ENCODE results near the gene ABCA1.
"Not testable (repeated sequence)": the region's sequence is repeated elsewhere in the genome, so short reads cannot be mapped to it uniquely, and the experiment has no call there.

The ABCA1 gene

DNA sequence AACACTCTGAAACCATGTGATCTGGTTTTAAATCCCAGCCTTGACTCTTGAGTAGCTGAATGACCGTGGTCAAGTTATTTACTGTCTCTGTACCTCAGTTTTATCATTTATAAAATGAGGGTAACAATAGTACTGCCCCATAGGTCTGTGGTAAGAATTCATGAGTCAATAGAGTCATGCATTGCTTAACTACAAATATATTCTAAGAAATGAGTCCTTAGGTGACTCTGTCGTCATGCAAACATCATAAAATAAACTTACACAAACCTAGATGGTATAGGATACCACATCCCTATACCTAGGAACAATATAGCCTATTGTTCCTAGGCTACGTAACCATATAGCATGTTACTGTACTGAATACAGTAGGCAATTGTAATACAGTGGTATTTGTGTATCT is 20.3 kb upstream of the ABCA1 start:
- DNase-seq: no peak

DNA sequence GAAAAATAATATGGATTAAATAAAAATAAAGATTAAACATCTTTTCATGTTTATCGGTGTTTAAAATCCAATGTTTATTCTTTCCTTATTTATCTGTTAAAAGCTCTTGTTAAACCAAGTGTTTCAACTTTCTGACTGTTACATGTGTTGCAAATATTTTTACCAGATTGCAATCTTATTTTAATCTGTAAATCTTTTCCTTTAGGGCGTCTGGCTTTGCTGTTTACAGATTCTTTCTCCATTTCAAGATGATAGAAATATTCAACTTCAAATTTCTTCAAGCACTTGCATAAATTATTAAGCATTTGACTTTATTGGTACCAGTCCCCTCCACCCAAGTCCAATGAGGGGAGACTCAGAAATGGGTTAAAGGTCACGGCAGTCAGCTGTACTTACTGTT is 16.9 kb upstream of the ABCA1 start:
- no peak for DNase-seq

DNA sequence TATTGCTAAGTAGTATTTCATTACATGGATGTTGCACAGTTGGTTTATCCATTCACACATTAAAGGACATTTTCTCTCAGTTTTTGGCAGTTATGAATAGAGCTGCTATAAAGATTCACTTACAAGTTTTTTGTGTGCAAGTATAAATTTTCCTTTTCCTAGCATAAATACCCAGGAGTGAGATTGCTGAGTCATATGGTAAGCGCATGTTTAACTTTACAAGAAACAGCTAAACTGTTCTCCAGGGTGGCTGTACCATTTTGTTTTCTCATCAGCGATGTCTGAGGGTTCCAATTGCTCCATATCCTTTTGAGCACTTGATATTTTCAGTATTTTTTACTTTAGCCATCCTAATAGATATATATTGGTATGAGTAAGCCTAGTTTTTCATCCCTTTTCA is 16.4 kb upstream of the ABCA1 start:
- DNase-seq: no peak

DNA sequence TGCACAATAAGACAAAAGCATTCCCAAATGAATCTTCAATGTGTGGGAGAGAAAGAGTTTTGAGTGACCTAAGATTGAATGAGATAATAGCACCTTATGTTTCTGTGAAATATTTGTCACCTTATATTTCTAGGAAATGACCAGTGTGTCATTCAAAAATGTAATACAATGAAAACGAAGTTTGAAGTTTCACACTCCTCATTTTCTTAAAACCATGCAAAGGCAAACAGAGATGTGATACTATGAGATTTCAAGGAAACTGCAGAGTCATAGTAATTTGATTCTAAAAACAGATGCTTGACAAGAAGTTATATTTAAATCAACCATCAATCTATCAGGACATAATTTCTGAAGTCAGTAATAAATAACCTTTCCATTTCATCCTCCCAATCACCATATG is 13.6 kb upstream of the ABCA1 start:
- no peak for DNase-seq

DNA sequence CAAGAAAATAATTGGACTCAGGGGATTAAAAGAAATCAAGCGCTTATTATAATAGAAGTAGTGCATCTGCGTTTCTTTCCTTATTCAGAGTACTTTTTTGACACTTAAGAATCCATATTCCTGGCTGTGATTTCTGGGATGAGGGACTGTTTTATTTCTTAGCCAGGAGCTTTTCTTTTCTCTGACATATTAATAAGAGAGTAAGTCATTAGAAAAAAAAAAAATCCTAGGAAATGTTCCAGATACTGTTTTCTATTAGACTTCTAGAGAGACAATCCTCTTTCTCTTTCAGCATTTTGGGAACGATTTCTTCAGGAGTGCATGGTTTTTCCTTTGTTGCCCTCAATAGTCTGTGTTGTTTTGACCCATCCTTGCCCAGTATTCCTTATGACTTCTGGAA is 8.3 kb upstream of the ABCA1 start:
- DNase-seq: no peak

DNA sequence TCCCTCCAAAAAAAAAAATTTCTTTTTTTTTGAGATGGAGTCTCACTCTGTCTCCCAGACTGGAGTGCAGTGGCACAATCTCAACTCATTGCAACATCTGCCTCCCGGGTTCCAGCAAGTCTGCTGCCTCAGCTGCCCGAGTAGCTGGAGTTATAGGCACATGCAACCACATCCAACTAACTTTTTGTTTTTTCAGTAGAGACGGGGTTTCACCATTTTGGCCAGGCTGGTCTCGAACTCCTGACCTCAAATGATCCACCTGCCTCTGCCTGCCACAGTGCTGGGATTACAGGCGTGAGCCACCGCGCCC is 7.5 kb upstream of the ABCA1 start:
- DNase-seq: not testable (repeated sequence)

DNA sequence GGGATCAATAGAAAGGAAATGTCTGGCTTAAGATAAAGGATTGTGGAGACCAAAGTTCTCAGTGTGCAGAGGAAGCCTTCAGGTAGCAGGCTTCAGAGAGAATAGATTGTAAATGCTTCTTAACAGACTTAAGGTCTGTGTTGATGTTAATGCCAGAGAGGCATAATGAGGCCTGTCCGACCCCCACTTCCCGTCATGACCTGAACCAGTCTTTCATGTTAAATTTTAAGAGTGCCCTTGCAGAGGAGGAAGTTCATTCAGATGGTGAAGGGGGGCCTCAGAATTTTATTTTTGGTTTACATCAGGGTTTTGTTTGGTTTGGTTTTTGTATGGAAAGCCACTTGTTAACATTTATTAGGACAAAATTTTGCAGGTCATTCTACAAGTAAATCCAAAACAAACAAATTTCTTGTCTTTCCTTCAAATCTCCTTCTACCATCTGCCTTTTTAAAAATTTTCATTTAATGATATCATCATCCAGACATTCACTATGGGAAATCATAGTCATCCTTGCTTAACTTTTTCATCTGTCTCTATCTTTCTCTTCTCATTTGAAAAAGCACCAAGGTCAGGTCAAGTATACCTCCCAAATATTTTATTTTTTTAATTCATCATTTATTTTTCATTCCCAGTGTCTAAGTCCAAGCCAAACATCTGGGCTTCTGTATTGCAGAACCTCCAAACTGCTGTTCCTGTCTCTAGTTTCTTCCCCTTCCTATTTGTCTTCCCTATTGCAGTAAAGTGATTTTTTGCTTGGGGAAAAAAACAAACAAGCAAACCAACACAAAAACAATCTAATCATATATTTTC is 6.9 kb upstream of the ABCA1 start:
- DNase-seq: no peak

DNA sequence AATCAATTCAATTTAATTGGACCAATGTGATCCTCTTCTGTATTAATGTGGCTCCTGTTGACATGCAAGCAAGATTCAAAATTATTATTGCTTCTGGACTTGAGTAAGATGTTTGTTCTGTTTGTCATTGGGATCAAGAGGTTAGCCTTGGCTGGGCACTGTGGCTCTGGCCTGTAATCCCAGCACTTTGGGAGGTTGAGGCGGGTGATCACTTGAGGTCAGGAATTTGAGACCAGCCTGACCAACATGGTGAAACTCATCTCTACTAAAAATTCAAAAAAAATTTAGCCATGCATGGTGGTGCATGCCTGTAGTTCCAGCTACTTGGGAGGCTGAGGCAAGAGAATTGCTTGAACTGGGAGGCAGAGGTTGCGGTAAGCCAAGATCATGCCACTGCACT is 5.1 kb upstream of the ABCA1 start:
- not testable (repeated sequence) for DNase-seq

DNA sequence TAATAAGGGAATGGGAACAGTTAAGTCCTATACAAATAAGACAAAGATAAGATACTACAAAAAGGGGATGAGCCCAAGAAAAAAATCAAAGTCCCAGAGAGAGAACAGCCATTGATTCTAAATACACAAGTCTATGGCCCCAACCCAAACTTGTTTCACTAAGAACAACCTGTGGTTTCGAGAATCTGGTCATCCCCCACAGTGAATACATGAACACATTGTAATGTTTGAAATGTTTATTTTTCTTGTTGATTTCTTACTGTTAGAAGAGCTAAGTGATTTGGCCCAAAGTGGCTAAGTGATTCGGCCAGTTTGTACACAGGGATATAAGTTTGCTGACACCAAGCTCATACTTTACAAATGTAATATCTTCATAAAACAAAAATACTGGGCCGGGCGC is 3.3 kb upstream of the ABCA1 start:
- DNase-seq: no peak

DNA sequence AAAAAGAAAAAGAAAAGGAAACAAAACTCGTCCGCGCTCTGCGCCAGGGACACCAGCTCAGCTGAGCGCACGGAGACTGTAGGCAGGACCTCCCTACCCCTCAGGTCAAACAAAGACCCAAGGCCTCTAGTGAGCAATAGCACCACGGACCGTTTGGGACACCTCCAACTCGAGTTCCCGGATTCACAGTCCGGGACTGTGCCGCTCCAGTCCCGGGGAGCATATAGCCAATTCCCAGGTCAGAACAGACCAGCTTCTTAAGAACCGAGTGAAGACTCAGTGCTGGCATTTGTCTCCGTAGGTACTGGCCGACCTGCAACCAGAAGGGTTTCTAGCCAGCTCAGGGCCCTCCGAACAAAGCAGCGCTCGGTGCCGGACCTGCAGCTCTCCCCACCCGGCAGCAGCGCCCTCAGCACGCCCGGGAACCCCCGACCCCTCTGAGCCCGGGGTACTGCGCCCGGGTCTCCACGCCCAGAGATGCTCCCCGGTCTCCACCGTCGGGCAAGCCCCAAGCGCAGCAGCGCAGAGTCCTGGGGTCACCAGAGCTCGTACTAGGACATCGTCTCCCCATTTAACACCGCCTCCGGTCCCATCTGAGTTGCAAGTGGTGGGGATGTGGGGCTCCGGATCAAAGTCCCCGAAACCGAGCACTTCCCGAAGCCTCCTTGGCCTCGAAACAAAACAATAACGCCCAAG is 591 bp downstream of the ABCA1 start:
- DNase-seq: no peak

DNA sequence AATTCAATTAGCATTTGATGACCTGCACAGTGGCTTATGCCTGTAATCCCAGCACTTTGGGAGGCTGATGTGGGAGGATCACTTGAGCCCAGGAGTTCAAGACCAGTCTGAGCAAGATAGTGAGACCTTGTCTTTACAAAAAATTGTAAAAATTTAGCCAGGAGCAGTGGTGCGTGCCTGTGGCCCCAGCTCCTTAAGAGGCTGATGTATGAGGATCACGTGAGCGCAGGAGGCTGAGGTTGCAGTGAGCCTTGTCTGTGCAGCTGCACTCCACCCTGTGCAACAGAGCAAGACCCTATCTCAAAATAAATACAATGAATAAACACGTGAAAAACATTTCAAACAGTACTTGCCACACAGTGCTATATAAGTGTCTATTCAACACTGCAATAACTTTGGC is 4.2 kb downstream of the ABCA1 start:
- no peak for DNase-seq

DNA sequence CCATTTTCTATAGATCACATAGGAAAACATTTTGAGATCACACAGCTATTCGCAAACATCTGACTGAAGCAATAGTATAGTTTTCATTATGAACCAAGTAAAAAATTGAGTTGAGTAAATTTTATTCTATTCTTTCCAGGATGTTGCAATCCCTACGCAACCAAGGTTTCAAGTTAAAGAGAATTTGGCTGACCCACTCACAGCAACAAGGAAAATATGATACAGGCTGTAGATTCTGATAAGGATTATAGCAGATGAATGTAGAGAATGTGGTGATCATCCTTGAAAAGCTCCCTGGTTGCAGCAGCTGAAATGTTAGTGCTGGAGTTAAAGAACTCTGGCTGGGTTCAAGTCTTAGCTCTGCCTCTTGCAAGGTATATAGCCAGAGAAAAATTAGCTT is 4.7 kb downstream of the ABCA1 start:
- no peak for DNase-seq

DNA sequence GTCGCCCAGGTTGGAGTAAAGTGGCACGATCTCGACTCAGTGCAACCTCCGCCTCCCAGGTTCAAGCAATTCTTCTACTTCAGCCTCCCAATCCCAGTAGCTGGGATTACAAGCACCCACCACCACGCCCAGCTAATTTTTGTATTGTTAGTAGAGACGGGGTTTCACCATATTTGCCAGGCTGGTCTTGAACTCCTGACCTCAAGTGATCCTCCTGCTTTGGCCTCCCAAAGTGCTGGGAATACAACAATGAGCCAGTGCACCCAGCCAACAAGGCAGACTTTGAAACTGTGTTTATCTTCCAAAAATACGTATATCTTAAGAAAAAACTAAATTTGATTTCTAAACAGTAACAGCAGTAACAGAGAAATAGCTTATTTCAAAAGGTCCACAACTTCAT is 5.2 kb downstream of the ABCA1 start:
- DNase-seq: not testable (repeated sequence)

DNA sequence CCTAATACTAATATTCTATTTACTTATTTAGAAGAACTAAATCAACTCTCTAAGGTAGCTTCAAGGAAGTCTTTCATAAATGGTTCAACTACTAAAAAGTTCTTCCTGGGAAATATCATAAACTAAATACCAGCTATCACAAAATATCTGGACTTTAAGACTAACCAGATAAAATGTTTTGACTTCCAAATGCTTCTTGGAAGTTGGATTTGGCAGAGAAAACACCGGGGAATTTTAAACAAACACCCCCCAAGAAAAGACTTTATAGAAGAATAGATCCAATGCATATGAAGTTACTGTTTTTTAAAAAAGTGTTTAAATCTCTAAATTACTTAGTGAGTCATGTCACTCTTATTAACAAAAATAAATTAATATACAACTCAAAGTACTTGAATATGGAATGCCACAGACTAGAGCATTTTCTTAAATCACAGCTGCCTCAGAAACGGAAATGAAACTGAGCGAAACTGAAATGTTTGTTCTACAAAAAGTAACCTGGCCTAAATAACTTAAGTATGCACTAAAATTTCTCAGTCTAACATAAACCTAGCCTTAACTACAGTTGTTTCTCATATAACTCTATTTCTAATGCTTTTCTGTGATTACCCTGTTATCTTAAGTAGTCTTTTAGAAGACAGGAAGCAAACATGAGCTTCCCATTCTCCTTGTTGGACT is 6.8 kb downstream of the ABCA1 start:
- no peak for DNase-seq

DNA sequence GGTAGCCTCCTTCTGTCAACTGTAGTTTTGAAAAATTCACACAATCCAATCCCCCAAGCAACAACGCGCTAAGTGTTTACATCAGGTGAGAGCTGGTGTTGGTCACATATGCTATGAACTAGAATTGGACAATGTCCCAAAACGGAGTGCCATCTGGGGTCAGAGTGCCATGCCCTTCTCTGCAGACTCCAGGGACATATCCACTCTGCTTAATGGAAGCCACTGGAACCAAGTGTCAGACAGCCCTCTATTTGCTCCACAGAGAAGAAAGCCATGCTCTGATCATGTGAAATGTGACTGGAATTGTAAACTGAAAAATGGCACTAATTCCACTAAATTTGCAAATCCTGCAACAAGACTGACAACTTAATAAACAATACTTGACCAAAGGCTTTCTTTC is 12.2 kb downstream of the ABCA1 start:
- DNase-seq: no peak

DNA sequence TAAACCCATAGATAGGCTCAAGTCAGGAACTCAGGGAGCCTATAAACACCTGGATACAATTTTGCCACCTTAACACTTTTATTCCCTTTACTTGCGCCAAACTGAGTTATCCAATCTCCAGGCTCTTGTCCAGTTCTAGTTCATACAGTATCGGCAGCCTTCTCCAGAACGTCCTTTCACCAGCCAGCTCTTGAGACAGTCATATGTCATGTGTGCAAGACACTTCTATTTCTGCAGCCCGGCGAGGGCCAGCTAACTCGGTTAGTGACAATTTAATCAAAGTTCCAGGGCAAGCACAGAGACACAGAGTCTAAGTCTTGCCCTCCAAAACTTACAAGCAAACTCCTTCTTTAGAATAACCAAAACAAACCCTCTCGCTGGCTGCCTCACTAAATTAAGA is 12.9 kb downstream of the ABCA1 start:
- DNase-seq: no peak

DNA sequence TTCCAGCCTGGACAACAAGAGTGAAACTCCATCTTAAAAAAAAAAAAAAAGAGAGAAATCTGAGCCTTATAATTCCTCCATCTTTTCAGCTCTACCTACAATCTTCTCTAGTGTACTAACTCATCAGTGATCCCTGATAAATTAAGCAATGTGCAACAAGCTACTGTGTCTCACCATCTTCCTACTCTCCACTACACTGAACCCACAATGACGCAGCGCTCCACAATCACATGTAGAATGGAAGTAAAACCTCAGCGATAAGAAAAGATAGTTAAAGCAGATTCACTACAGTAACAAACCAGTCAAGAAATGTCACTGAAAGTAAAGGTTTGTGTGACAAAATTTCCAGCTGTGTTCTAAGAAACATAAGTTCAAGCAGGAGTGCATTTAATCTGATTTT is 13.5 kb downstream of the ABCA1 start:
- no peak for DNase-seq

DNA sequence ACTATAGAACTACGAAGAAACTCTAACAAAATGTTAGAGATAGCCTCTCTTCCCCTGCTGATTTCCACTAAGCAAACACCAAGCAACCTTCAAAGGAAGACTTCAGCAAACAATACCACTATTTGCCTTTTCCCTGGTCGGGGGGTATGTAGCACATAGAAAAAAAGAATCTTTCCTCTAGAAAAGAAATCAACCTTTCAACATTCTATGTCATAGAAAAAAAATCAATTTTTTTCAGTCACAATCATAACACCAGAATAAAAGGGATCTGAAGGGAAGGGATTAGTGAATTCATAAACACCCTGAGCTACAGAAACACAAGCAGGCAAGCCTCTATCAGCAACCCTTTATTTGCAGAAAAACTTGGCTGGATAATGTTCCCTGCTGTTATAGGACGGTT is 15.3 kb downstream of the ABCA1 start:
- no peak for DNase-seq

DNA sequence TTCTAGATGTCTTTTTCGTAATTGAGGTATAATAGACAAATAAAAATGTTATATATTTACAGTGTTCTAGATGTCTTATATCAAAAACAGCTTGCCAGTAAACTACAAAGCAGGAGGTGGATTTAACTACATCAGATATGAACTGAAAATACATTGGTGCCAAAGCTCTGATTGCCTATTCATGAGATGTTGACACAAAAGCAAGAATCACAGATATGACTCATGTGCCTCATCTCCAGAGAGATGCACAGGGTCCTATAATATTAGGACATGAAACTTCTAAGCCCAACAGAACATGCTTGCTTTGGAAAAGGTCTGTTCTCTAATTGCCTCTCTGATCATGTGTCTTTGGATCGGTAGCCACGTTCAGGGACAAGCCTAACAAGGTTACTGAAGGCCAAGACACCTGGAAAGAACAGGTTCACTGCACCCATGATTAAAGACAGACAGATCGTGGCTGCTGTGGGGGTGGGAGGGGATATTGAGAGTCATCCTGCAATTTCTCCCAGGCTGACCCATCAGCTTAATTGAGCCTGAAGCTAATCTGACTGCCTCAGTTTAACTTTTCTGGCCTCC is 16.8 kb downstream of the ABCA1 start:
- DNase-seq: no peak

DNA sequence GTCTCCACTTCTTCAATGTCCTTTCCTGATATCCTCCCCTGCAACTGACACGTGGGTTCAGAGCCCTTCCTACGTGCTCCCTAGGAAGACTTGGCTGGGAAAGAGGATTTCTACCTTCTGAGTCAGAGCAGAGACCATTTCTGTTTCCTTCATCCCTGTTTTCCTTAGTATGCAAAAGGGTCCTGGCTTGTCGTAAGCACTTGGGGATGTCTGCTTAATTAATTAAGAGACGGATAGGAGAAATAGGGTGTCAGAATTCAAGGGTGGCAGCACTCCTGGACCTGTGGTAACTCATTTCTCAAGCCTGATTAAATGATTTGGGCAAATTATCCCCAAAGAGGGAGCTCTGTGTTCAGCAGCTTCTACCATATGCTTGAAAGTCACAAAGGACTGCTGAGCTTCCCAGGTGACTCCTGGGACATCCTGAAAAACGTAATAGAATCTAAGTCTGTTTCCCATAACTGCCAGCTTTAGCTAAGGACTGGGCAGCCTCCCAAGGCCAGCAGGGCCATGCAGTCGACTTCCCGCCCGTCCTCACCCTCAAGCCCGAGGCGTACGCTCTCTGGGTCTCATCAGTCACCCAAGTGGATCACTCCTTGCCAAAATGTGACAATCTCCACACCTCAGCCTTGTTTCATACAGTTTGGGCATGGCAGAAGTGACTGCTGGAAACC is 20.5 kb downstream of the ABCA1 start:
- DNase-seq: no peak

DNA sequence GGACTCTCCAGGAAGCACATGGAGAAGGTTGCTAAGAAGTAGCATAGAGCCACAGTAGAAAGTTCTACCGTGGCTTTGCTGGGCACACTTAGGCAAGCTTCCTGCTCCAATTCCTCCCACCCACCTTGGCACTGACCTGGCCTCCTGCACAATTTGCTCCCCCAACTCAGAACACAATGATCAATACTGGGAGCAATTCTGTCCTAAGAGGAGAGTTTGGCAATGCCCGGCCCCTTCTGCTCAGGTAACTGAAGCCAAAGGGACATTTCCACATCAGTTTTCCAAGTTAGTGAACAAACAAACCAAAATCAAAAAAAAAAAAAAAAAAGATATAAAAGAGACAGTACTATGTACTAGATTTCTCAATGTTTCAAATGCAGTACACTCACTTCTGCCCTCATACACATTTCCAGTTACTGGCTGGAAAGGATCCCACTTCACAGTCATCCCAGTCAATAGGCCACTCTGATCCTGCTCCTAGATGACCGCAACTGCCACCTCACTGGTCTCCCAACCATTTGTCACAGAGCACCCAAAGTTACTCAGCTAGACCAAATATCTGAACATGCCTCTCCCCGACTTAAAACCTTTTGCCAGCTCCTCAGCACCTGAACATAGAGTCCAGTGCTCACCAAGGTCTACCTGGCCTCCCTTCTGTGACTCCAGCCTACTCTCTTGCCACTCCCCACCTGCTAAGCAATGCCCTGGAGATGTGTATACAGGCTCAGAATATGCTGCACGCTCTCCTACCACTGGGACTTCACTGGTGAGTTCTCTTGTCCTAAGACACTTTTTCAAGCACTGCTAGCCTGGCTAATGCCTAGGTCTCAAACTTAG is 21.3 kb downstream of the ABCA1 start:
- no peak for DNase-seq

DNA sequence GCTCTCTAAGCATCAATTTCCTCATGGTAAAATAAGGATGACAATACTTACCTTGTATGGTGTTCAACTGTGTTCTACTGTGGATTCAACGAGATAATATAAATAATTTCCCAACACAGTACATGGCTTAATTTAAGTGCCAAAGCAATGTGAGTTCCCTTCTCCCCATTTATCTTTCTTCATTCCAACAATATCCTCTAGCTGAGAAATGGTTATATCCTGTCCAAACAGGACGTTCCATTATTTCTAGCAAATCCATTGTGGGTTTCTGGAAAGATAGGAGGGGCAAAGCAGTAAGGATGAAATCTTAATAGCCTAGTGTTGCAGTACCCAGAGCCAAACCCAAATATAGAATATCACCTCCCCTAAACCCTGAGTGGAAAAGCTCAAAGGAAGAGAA is 22.0 kb downstream of the ABCA1 start:
- DNase-seq: no peak

Measured in activated gamma-delta T cell treated with Interleukin-2 at 50 U/mL for 16 hours (primary cell).